ENCODE results near the gene CDH6. TPM values are rescaled to one million over a fixed set of nuclear protein-coding genes. Genes with fewer than 3 reads are reported as not detected.
A peak's percentile ranks its signal among the peaks of the same experiment; 100 is the strongest.

Gene CDH6
- total and polyA plus RNA-seq, 2 experiments from 2014 or later: 0.77 TPM; not detected in 1

DNA sequence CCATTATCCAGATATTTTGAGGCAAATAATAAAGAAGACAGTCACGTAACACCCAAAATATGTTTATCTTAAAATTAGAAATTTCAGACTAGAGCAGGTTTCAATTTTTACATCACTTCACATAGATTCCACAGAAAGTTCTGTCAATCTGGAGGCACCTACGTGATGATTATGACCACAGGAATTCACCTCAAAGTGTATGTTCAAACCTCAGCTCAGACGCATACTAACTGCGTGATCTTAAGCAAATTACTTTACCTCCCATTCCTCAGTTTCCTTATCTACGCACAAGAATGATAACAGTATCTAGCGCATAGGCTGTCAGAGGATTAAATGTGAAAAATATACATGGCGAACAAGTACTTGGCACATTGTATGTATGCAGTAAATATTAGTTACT, 5.9 kb upstream of the CDH6 start:
- DNase-seq (ENCODE audit: low read depth in 1 of 2, low spot score in 1 of 2): no peak
- H3K4me1 ChIP-seq (ENCODE audit: low read depth): no peaks in the 10 kb centered on the region
- no peaks in the 10 kb centered on the region for H3K9me3 ChIP-seq (ENCODE audit: low read depth)
- H3K36me3 ChIP-seq: no peaks in the 10 kb centered on the region
- TF ChIP-seq, protein P1, sequence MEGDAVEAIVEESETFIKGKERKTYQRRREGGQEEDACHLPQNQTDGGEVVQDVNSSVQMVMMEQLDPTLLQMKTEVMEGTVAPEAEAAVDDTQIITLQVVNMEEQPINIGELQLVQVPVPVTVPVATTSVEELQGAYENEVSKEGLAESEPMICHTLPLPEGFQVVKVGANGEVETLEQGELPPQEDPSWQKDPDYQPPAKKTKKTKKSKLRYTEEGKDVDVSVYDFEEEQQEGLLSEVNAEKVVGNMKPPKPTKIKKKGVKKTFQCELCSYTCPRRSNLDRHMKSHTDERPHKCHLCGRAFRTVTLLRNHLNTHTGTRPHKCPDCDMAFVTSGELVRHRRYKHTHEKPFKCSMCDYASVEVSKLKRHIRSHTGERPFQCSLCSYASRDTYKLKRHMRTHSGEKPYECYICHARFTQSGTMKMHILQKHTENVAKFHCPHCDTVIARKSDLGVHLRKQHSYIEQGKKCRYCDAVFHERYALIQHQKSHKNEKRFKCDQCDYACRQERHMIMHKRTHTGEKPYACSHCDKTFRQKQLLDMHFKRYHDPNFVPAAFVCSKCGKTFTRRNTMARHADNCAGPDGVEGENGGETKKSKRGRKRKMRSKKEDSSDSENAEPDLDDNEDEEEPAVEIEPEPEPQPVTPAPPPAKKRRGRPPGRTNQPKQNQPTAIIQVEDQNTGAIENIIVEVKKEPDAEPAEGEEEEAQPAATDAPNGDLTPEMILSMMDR (IDR thresholded peaks at IDR 0.05; ENCODE audit: low read depth, low read length): no peak
- no peak overlapping the region for H3K4me3 ChIP-seq
- no peak overlapping the region for H3K27ac ChIP-seq
- peaks cover 17% of the 10 kb centered on the region for H3K27me3 ChIP-seq

DNA sequence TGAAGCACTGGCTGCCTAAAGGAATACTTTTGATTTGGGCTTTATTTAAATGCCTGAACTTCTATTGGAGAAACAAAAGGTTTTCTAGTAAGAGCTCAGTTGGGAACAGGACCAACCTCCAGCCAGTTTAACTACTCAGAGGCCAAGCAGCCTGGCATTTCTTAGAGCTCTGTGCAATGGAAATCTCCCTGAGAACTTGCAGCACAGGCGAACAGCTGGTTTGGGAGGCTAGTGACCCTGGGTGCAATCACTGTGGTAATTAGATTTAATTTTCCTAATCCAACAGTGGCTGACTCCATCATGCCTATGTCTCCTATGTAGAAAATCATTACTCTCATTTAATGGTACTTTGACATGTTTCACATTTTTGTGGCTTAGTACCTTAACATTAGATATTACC, 1.0 kb upstream of the CDH6 start:
- H3K9me3 ChIP-seq (ENCODE audit: low read depth): no peaks in the 10 kb centered on the region
- H3K36me3 ChIP-seq: no peaks in the 10 kb centered on the region
- peaks cover 11% of the 10 kb centered on the region for H3K4me1 ChIP-seq (ENCODE audit: low read depth)
- H3K4me3 ChIP-seq: no peak overlapping the region
- DNase-seq (ENCODE audit: low read depth in 1 of 2, low spot score in 1 of 2): no peak
- TF ChIP-seq, protein P1 (IDR thresholded peaks at IDR 0.05; ENCODE audit: low read depth, low read length): no peak
- no peak overlapping the region for H3K27ac ChIP-seq
- peaks cover 65% of the 10 kb centered on the region for H3K27me3 ChIP-seq

DNA sequence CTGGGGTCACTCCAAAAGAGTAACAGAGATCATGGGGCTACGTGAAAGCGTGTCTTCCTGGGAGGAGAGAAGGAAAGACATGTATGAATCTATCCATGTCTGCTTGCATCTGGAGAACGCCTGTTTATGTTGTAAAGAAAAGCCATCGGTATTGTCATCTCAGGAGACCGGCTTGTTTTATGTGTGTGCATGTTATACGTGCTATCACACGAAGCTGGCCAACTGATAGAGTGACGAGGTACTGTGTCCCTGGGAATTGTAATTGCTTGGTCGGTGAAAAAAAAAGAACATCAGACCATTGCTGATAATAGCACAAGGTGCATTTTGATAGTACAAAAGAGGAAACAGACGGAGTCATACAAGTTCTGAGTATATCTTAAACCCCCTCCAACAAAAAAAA, 370 bp upstream of the CDH6 start:
- H3K36me3 ChIP-seq: no peaks in the 10 kb centered on the region
- no peak overlapping the region for H3K27ac ChIP-seq
- no peaks in the 10 kb centered on the region for H3K9me3 ChIP-seq (ENCODE audit: low read depth)
- no peak for DNase-seq (ENCODE audit: low read depth in 1 of 2, low spot score in 1 of 2)
- peaks cover 11% of the 10 kb centered on the region for H3K4me1 ChIP-seq (ENCODE audit: low read depth)
- peak overlapping the region; percentile 40 for H3K4me3 ChIP-seq
- peaks cover 72% of the 10 kb centered on the region for H3K27me3 ChIP-seq
- TF ChIP-seq, protein P1 (IDR thresholded peaks at IDR 0.05; ENCODE audit: low read depth, low read length): no peak

DNA sequence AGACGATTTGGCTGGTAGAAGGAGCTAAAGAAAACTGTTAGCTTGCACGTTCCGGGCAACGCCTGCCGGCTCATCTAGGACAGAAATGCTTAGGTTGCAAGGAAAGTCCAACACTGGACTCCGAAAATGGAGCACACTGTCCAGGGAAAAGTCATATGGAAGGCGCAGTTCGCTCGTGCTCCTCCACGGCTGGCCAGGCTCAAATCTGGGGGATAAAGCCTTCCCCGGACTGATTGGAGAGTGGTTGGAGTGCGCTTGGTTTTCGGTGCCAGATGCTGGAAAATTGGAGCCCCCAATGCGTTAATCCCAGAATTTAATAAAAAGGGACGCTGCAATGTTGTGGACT, 955 bp downstream of the CDH6 start:
- H3K36me3 ChIP-seq: no peaks in the 10 kb centered on the region
- peaks cover 11% of the 10 kb centered on the region for H3K4me1 ChIP-seq (ENCODE audit: low read depth)
- H3K27ac ChIP-seq: no peak overlapping the region
- peak; percentile 12 to 23 for DNase-seq (ENCODE audit: low read depth in 1 of 2, low spot score in 1 of 2)
- TF ChIP-seq, protein P1 (IDR thresholded peaks at IDR 0.05; ENCODE audit: low read depth, low read length): no peak
- H3K27me3 ChIP-seq: peaks cover 84% of the 10 kb centered on the region
- H3K4me3 ChIP-seq: peak overlapping the region; percentile 40
- no peaks in the 10 kb centered on the region for H3K9me3 ChIP-seq (ENCODE audit: low read depth)

DNA sequence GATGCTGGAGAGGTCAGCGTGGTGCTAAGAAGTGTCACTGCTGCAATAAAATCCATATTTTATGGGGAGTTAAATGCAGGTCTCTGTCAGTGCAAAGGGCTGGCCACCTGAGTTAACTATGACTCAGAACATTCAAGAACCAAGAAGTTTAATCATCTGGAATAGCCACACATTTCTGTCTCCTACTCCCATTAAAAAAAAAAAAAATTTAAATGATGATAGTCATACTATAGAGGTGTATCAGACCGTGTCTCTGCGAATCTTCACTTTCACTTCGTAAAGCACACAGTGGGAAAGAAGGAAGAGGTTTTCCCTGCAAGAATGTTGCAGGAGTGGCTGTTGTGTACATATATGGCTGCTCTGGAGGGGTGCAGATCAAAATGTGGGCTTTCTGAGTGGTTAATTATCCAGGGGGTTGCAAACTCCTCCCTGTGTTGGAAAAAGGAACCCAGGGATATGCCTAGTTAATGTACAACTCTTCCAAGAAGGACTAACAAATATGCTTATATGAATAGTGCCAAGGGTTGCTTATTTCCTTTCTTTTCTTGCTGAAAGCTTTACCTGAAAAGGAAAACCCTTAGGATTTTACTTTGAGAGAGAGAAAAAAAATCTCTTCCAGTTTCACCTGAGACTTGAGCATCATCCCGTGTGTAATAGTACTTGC, 1.5 kb downstream of the CDH6 start:
- Histone ChIP-seq H3K4me1 (ENCODE audit: low read depth) (peaks cover 11% of the 10 kb centered on the region), H3K9me3 (ENCODE audit: low read depth) (no peaks in the 10 kb centered on the region), H3K36me3 (no peaks in the 10 kb centered on the region), H3K27me3 (peaks cover 84% of the 10 kb centered on the region), H3K27ac (no peak overlapping the region), H3K4me3 (no peak overlapping the region)
- TF ChIP-seq, protein P1 (IDR thresholded peaks at IDR 0.05; ENCODE audit: low read depth, low read length): no peak
- DNase-seq (ENCODE audit: low read depth in 1 of 2, low spot score in 1 of 2): no peak
